Hematopoietic multipotent progenitor cell treated with erythropoietin and hydrocortisone succinate and interleukin-3 and kit ligand, for 15 days (in vitro differentiated cells): ENCODE results near the gene HOXA7.

Experiments
- DNase-seq: peaks from one replicate; pipeline ENCODE4 v3.0.0-alpha.2; 2015; ENCODE audit warnings: low spot score

HOXA7 gene

DNA sequence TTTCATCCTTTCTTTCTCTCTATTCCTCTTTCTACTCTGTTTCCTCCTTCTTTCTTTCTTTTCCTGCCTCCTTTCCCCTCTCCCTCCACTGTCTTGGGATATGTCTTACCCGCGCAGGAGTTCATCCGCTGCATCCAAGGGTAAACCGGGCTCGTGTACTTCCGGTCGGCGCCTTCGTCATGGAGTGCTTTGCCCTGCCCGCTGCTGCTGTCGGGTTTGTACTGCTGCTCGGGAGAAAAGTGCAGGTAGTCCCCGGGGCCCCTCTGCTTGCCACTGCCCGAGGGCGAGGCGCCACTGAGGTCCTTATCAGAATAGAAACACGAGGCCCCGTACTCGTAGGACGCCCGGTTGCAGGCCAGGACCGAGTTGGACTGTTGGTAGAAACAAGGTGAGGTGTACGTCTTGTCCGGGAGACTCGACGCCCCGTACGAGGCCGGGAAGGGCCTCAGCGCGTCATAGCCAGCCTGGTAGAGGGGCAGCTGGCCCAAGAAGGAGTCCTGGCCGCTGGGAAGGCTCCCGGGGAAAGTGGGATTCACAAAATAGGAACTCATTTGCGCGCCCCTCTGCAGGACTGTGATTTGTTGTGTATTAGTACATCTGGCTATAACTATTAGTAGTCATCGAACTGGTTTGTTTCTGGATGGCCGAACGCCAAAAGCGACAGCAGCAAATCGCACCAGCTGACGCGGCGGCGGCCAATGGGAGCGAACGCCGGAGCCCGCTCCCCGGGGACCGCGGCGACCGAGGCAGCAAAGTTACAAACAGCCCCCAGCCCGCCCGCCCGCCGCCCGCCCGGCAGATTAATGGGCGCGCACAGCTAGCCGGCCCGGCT is 9.1 kb downstream of the HOXA7 start, which contains the start of gene HOXA6:
TSS of gene HOXA6 (minus strand) at position 576 of the 832 bp plus-strand sequence. CDS start at position 551, 25 bp downstream.
- no peak for DNase-seq

DNA sequence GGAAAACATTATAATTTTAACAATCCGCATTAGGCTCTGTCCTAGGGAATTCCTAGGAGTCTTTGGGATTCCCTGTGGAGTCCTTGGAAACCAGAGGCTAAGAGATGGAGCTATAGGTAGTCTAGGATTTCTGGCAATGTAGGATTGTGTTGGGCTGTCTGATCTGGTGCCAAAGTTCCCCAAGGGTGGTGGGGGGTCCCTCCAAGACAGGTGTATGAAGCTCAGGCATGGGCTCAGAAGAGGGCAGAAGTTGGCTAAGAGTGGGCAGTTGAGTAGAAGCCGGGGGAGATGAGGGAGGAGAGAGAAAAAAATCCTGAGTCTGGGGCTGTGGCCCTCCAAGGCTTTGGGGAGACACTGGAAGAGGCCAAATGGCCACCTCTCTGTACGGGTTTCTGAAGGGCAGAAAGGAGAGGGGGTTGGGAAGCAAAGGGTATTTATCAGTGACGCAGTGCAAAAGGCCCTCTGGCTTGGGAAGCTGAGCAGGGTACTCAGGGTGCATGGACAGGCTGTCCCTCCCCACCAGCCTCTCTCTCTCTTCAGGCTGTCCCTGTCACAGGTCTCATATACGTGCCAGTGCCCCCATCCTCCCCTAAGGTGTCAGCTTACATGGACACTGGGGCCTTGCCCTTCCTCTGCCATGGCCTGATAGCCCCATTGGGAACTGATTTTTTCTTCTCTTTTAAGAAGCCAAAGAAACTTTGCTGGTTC is 9.8 kb downstream of the HOXA7 start:
- DNase-seq = no peak

DNA sequence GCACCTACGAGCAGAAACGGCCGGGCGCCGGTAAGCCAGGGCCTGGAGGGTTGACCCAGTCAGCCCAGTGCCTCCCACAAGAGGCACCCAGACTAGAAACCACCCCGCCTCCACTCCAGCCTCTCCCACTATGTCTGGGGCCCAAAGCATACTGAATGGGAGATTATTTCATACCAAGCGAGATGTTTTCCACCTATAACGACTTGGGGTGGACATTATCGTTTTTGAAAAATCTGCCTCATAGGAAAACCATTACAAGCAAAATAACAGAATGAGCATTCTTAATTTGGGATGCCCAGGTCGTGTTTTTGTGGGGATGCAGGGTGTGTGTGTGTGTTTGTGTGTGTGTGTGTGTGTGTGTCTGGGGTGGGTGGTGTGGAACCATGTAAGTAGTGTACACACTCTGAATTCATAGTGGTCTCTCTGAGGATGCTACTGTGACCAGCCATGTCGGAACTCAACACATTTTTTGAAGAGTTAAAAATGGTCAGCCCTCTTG is 10.5 kb downstream of the HOXA7 start:
- DNase-seq = no peak

DNA sequence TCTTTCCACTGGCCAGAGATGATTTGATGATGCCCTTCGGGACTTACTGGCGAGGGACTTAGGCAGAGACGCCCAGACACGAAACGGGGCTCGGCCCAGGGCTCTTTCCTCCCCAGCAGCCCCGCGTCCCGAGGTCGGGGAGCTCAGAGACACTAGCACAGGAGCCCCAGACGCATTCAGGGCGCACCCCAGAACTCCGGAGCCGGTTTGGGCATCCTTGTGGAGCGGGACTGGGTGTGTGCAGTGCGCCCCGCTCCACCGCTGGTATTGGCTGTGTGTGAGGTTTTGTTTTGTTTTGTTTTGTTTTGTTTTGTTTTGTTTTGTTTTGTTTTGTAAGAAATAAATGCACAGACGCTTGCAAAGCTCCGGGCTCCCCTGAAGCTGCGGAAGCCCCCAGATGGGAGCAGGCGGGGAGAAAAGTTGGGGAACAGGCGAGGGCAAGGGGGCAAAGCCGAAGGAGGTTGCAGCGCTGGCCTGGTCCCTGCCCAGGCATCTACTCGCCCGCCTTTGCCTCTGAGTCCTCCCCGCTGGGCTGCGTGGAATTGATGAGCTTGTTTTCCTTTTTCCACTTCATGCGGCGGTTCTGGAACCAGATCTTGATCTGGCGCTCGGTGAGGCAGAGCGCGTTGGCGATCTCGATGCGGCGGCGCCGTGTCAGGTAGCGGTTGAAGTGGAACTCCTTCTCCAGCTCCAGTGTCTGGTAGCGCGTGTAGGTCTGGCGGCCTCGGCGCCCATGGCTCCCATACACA is 11.1 kb downstream of the HOXA7 start:
- DNase-seq = no peak

DNA sequence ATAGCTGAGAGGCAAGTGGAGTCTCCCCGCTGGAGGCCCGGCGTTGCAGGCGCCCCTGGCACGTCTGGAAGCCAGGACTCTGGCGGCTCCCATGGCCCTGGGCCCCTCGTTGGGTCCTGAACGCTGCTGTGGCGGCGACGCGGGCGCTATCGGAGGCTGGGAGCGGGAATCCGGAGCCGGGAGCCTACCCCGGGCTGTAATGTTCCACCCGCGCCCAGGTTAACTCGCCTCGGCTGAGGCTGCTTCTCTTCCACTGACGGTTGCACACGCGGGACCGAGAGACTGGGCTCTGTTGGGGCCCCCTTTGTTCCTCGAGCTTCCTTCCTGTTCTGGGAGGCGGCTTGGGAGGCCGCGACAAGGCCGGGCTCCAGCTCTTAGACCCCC is 11.7 kb downstream of the HOXA7 start:
- no peak for DNase-seq

DNA sequence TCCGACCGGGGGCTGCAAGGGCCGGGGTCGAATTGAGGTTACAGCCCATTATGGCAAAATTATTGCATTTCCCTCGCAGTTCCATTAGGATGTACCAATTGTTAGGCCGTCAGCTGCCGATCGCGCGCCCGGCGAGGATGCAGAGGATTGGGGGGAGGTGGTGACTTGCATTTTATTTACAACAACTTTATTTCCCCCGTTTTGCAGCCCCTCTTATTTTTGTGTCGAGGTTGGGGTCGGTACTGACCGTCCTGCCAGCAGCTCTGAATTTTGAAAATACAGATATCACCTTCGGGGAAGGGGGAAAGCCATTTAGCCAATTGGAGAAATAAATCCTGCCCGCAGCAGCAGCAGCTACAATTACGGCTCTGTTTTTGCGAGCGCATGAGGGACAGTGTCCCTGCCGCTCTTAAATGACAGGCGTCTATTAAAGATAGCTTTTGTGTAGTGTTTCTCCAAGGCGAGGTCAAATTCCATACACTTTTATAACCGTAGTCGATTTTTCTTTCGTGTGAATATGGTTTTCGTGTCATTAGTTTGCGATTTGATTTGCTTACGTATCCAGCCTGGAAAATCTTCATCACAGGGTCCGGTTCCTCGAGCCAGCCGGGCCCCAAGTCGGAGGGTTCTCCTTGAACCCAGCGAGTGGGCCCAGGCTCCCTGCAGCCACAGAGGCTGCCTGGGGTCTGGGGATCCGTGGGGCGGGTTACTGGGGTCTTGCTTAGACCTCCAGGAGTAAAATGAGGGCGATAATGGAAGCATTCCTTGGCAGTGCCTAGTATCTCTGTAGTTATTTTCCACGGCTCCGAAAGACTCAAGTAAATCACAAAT is 12.3 kb downstream of the HOXA7 start:
- no peak for DNase-seq

DNA sequence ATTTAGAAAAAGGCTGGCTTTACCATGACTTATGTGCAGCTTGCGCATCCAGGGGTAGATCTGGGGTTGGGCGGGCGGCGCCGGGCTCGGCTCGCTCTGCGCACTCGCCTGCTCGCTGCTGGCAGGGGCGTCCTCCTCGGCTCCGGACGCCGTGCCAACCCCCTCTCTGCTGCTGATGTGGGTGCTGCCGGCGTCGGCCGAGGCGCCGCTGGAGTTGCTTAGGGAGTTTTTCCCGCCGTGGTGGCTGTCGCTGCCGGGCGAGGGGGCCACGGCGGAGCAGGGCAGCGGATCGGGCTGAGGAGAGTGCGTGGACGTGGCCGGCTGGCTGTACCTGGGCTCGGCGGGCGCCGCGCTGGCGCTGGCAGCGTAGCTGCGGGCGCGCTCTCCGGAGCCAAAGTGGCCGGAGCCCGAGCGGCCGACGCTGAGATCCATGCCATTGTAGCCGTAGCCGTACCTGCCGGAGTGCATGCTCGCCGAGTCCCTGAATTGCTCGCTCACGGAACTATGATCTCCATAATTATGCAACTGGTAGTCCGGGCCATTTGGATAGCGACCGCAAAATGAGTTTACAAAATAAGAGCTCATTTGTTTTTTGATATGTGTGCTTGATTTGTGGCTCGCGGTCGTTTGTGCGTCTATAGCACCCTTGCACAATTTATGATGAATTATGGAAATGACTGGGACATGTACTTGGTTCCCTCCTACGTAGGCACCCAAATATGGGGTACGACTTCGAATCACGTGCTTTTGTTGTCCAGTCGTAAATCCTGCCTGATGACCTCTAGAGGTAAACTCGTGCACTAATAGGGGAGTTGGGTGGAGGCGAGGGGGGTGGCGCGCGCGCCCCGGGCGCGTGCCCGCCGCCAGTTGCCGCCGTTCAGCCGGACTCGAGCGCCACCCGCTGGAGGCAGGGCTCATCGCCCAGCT is 13.2 kb downstream of the HOXA7 start, which contains the start of gene HOXA5:
TSS of gene HOXA5 (minus strand) at position 659 of the 927 bp plus-strand sequence. CDS start at position 585, 74 bp downstream.
- DNase-seq = no peak

DNA sequence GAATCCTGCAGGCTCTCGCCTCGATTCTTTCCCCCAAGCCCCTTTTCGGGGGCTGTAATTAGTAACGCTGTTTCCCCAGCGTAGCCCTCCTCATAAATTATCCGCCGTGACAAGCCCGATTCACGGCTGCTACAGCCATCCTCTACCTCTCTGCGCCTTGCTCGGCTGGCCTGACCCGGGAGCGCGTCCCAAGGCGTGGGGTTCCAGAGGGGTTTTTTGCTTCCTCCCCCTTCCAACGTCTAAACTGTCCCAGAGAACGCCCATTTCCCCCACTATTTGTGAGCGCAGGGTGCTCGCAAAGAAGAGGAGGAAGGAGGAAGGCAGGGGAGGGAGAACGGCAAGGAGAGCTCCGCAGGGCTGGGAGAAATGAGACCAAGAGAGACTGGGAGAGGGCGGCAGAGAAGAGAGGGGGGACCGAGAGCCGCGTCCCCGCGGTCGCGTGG is 13.9 kb downstream of the HOXA7 start:
- DNase-seq = no peak

DNA sequence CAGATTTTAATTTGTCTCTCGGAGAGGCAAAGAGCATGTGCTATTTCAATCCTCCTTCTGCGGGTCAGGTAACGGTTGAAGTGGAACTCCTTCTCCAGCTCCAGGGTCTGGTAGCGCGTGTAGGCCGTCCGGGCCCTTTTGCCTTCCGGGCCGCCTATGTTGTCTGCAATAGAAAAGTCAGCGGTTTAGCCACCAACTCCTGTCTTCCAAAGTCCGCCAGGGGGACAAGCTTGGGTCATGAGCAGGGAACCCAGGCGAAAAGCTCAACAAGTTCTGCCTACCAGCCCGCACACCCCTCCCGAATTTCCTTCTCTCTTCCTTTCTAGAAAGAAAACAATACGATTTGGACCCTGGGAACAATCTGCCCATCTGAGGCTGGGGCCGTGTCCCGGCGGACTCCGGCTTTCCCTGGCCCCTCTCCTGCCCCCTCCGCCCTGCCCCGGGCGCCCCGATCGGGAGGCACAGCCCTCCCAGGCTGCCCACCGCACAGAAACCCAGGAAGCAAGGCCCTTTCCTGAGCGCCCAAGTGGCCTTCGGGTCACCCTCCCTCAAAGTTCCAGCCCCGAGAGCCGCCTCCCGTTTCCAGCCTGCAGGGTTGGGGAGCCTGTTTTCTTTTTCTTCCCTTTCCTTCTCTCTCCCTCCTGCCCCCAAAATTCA is 14.4 kb downstream of the HOXA7 start:
- DNase-seq = no peak

DNA sequence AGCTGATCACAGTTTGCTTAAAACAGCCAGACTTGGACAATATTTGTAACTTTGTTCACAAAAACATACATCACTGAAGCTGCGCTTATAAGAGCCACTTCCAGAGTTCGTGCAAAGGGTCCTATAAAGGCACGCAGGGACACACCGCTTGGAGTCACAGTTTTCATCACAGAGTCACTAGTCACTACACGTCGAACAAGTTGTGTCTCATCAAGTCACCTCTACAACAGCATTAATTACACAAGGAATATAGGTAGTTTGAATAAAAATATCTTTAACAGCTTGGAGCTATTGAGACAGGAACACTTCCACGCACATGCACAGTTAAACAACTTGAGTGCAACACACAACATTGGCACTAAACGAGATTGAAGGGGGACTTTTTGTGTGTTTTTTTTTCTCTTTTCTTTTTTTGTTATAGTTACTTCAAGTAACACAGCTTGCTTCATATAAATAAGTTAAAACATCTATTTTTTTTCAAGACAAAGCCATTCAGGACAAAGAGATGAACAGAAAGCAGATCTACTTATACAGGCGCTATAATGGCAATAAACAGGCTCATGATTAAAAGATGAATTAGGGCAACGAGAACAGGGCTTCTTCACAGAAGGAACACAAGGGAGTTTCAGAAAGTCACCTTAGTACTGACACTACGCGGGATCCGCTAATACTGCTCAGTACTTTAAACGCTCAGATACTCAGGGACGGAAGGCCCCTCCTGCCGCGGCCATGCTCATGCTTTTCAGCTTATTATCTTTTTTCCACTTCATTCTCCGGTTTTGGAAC is 15.1 kb downstream of the HOXA7 start:
- DNase-seq = no peak

DNA sequence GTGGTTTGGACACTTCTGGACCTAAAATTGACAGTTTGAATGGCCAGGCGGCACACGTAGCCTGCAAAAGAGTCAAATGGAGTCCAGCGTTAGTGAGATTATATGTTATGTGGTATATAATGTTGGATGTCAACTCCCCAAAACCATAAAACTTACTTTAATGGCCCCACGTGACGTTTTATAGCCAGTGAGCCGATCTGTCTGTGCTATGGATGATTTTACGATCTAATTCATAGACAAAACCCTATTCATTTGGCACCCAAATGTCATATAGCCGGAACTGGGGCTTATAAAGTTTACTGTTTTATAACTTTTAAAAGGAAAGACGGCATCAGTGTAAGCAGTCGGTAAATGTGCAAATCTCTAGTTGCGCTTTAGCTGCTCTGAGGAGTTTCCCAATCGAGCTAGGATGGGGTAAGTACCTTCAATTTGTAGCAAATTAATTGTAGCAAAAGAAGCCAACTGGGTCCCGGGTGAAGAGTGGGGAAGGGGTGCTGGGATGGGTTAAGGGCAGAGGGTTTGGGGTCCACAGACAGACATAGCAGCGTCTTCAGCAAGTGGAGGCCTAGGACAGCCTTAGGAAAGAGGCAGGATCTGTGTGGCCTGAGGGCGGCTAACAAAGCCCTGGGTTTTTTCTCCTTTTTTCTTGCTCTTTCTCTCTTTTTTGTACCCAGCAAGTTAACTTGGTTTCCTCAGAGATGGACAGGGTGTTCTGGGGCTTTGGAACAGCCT is 16.2 kb downstream of the HOXA7 start:
- DNase-seq = no peak

DNA sequence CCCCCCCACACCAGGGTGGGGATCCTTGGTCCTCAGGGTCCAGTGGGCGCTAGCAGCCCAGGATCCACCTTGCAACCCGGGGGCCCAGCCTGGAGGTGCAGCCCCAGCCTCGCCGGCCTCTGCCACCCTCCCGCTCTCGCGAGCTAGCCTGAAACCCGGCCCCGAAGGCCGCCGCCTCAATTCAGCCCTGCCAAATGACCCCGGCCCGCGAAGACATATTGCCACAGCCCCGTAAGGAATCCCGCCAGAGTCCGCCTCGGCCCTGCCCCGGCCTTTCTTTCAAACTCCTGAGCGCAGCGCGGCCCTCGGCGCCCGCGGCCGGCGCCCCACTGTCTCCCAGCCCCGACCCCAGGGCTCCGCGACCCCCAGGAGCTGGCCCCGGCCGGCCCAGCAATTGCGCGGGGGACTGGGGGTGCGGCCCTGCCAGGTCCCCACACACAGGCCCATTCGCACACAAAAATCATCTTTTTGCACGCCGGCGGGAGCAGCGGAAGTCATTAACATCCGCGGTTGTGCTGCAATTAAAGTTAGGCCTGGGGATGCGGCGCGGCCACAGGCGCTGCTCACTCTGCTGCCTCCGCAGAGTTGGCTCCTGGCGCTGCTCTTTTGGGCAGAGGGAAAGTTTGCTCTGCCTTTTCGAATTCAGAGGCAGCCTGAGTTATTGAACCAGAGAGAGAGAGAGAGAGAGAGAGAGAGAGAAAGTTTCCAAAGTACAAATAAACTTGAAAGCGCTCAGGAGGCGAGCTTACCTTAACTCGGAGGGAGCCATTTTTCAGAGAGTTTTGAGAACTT is 16.9 kb downstream of the HOXA7 start:
- DNase-seq = no peak

DNA sequence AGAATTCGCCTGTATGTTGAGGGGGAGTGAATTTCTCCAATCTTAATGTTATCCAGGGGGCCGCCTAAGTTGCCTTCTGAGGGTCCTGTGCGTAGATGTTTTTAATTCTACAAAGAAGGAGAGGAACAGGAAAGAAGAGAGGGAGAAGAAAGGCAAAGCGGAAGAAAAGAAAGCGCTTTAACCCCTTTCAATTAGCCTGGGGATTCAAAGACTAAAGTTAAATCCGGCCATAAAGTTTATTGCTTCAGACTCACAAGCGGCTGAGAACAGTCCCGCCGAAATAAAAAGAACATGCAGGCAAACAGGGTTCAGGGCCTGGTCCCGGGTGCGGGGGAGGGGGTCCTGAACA is 17.5 kb downstream of the HOXA7 start:
- DNase-seq = no peak

DNA sequence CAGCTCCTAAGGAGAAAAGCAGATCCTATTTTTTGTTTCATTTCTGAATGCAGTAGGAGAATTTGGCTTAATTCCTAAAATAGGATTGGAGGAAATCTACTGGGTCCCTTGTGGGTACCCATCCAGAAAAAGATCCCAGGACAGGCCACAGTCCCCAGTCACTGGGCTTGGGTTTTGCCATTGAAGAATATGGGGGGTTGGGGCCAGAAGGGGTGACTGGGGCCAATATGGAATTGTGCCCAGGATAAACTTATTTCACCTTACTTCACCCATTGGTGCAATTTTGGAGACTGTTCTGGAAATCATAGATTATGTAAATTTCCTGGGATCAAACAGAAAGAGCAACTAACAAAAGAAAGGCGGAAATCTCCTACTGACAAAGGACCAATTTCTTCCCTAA is 18.0 kb downstream of the HOXA7 start:
- no peak for DNase-seq

DNA sequence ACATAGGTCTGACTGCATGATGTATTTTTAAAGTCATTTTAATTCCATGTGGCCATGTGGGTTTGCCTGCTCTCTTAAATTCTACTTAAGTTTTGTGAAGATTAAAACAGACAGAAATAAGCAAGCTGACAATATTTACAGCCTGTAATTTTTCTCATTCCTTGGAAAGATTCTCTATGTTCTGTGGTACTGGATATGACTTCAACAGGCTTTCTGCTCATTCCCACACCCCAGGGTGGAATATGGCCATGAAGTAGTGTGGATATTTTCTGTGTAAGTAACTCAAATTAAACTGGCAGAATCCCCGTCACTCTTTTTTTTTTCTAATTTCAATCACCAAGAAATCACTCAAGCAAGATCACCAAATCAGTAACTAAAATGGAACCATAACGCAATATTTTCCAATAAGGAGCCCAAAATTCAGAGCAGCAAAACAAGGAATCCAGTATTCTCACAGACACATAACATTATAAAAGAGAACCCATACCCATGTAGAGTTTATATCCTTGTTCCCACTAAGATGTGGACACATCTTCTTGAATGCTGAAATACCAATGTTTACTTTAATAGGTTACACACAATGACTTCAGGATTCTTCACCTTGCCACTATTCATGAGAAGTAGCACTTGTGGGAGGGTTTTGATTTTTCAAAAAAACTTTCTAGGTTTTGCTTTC is 18.7 kb downstream of the HOXA7 start:
- no peak for DNase-seq

DNA sequence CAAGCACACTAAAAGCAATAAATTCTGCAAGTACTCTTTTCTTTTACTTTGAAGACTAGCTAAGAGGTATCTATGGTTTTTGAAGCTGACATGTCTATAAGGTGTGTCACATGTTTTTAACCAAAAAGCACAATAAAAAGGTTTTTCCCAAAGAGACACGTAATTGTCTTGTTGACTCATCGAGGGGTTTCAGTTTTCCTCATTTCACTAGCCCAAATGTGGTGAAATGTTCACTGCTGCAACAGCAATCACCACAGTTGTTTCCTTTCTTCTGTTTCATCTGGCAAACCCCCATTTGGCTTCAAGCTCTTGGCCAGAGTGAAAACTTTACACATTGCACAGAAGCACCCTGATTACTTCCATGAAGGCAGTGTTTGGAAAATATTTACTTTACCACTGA is 22.1 kb downstream of the HOXA7 start:
- no peak for DNase-seq
